Measurements from ENCODE around the gene OLA1. TPM values are rescaled to one million over a fixed set of nuclear protein-coding genes. Genes with fewer than 3 reads are reported as not detected.

Gene OLA1
- total RNA-seq, 1 experiment from 2014 or later = 87.8 TPM

DNA sequence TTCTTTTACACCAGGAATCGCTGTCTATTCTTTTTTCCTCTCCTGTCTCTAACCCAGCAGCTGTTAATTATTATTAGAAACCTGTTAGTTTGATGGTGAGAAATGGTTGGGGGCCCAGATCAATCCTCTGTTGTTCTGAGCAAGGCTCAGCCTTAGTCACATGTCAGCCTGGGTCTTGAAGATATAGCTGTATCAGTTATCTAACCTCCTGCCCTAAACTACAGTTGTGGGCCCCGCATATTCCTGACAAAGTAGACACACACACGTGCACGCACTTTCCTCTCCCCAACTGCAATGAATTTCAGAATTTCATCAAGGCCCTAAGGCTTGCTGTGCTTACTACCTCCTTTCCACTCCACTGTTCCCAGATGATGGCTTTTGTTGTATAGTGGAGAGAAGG is 54.6 kb downstream of the OLA1 start:
- in situ Hi-C loops (cut with HindIII; ENCODE audit: low pct_unique_long_range_greater_than_20kb, low sequenced_read_pairs) = no loop called here
- DNase-seq (ENCODE audit: low read depth, low spot score) = no peak

DNA sequence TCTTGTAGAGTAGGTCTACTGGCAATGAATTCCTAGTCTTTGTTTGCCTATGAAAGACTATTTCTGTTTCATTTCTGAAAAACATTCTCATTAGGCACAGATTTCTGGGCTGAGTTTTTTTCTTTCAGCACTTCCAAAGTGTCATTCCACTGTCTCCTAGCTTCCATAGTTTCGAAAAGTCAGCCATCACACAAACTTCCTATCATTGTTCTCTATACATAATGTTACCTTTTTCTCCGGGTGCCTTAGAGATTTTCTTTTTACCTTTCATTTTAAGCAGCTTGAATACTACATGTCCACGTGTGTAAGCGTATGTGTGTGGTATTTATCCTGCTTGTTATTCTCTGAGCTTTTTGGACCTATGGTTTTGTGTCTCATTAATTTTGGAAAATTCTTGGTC is 55.7 kb downstream of the OLA1 start:
- in situ Hi-C loops (cut with HindIII; ENCODE audit: low pct_unique_long_range_greater_than_20kb, low sequenced_read_pairs) = no loop called here
- no peak for DNase-seq (ENCODE audit: low read depth, low spot score)

DNA sequence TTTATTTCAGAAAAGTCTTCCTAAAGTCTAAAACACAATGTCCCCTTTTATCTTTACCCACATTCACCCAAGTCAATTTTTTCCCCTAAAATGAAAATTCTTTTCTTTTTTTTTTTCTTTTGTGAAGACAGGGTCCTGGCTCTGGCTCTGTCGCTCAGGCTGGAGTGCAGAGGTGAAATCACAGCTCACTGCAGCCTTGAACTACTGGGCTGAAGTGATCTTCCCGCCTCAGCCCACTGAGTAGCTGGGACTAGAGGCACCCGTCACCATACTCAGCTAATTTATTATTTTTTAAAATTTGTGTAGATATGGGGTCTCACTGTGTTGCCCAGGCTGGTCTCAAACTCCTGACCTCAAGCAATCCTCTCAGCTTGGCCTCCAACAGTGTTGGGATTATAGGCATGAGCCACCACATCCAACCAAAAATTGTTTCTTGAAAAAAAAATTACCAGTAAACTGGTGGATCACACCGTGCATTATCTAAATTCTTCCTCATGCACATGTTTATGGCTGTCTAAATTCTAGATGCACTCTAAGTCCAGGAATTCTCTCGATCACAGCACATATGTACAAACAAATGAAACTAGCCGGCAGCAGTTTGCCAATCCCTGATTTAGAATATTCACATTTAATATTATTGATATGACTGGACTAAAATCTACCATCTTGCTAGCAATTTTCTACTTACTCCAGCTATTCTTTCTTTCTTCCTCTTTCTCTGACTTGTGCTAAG is 56.8 kb downstream of the OLA1 start:
- in situ Hi-C loops (cut with HindIII; ENCODE audit: low pct_unique_long_range_greater_than_20kb, low sequenced_read_pairs) = no loop called here
- DNase-seq (ENCODE audit: low read depth, low spot score) = no peak

DNA sequence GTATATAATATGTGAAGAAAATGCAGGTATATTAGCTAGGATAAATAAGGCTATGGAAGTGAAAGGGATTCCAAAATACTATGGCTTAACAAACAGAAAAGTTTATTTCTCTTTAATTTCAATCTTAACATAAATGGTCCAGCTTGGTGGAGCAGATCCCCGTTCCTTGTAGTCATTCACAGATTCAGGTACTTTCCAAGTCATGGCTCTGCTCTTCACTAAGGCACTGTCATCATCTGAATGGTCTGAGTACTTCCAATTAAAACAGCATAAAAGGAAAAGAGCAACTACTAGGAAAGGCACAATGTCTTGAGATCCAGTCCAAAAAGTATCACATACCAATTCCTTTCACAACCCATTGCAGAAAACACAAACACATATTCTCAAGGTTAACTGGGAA is 63.4 kb downstream of the OLA1 start:
- DNase-seq (ENCODE audit: low read depth, low spot score) = no peak
- in situ Hi-C loops (cut with HindIII; ENCODE audit: low pct_unique_long_range_greater_than_20kb, low sequenced_read_pairs) = no loop called here

DNA sequence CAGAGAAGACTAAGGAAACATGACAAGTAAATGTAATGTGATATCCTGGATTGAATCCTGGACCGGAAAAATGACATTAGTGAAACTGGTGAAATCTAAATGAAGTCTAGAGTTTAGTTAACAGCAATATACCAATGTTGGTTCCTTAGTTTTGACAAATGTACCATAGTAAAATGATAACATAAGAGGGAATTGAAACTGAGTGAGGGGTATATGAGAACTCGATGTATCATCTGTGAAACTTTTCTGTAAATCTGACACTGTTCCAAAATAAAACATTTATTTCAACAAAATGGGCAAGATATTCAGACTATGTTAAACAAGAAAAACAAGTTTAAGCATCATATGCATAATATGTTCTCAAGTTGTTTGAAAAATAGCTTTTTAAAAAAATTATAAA is 63.8 kb downstream of the OLA1 start:
- in situ Hi-C loops (cut with HindIII; ENCODE audit: low pct_unique_long_range_greater_than_20kb, low sequenced_read_pairs) = no loop called here
- no peak for DNase-seq (ENCODE audit: low read depth, low spot score)

DNA sequence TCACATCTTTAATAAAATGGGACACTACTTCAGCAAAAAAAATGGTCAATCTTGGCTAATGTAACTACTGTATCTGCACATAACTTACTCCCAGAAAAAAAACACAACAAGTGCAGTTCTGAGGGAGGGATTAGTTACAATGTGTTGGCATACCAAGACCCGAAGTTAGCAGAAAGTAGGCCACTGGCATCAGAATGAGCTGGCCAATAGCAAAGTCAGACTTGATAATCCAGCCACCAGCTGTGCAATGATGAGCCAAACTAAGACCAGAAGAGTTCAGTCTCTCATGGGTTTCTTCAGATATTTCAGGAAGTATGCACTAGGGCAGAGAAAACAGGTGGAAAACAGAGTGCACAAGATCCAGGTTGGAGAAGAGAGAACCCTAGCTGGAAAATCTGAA is 65.3 kb downstream of the OLA1 start:
- in situ Hi-C loops (cut with HindIII; ENCODE audit: low pct_unique_long_range_greater_than_20kb, low sequenced_read_pairs) = no loop called here

DNA sequence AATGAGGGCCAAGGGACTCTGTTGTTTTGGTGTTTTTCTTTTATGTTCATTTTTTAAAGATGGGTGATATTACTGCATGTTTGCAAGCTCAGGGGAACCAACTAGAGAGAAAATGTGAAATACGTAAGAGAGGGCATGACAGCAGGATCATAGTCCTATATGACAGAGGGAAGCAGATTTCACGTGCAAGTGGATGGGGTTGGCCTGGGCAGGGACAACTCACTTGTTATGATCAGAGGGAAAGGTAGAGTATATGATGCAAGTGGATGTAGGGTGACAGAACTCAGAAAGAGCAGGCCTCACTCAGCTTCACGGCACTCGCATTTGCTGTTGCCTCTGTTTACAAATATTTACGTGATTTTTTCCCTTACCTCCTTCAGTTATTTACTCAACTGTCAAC is 67.0 kb downstream of the OLA1 start:
- in situ Hi-C loops (cut with HindIII; ENCODE audit: low pct_unique_long_range_greater_than_20kb, low sequenced_read_pairs) = no loop called here

More for the DNA sequence above, 65.3 kb downstream of the OLA1 start:
- DNase-seq (ENCODE audit: low read depth, low spot score) = no peak

DNA sequence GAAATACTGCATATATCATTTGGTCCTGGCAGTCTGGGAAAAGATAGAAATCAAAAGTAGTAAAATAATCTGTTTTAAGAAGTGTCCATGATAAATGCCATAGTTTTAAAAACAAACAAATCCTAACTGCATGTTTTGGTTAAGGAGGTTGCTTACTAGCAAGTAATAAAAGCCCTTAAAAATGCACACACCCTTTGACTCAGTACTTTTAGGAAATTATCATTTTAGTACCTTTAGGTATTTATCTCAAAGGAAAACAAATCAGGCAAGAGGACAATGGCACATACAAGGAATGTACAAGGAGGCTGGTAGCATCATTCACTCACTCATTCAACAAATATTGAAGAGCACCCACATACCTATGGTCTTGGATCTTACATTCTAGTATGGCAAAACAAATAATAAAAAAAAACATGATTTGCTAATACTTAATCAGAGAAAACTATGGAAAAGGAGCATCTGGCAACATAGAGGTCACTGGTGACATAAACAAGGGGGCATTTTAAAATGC is 67.6 kb downstream of the OLA1 start:
- in situ Hi-C loops (cut with HindIII; ENCODE audit: low pct_unique_long_range_greater_than_20kb, low sequenced_read_pairs) = no loop called here
- no peak for DNase-seq (ENCODE audit: low read depth, low spot score)

More for the DNA sequence above, 67.0 kb downstream of the OLA1 start:
- DNase-seq (ENCODE audit: low read depth, low spot score) = no peak

DNA sequence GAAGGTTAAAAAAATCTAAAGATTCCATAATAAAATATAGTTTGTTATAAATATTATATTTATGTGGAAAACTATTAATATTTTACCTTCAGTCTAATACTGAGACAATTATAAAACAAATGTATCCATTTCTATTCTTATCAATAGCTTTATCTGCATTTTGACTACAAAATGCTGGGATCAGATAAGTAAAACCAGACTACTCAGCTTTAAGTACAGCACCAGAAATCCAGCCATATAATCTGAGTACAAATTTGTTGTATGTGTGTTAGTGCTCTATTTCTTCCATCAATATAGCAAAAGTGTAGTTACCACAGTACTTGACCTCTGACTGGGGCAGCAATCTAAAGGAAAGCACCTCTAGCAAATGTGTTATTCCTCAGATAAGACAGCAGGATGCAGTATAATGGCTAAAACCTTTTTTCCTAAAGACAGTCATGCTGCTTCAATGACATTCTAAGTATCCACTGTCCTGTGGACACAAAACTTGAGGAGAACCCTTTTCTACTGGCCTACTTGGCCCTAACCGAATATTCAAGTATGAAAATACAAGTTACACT is 68.1 kb downstream of the OLA1 start:
- in situ Hi-C loops (cut with HindIII; ENCODE audit: low pct_unique_long_range_greater_than_20kb, low sequenced_read_pairs) = no loop called here
- DNase-seq (ENCODE audit: low read depth, low spot score) = peak; percentile 37

DNA sequence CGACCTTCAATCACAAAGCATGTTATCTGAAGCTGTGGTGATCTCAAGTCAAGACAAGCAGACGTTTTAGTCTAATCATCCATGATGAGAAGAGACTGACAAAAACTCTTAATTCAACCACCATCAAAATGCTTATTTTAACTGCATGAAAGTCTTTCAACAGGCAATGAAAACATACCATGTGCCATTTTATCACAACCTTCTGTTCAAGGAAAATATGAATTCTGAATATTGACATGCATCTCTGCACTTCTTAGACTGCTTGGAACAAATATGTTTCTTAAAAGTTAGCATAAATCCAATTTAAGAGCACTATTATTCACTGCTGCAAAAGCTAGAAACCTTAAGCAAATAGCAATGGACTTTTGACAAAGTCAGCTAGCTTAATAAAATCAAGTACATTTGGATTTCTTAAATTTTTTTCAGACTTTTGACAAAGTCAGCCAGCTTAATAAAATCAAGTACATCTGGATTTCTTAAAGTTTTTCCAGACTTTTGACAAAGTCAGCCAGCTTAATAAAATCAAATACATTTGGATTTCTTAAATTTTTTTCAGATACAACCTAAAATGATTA is 70.9 kb downstream of the OLA1 start:
- in situ Hi-C loops (cut with HindIII; ENCODE audit: low pct_unique_long_range_greater_than_20kb, low sequenced_read_pairs) = no loop called here
- DNase-seq (ENCODE audit: low read depth, low spot score) = no peak

DNA sequence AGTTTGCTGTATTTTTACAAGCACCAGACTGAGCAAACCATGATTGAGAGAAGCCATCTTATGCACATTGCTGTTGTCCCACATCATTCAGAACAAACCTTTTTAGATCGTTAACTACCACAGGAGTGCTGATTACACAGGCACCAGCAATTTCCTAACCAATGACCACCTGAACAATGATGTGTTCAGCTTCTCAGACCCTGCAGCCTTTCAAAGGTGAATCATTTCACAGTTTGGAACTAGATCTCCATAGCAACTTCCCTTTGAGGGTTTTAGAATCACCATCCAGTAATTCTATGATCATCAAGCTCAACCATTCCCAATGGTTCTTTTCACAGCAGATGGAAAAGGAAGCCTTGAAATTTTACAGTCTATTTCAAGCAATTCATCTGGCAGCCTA is 71.4 kb downstream of the OLA1 start:
- in situ Hi-C loops (cut with HindIII; ENCODE audit: low pct_unique_long_range_greater_than_20kb, low sequenced_read_pairs) = no loop called here
- DNase-seq (ENCODE audit: low read depth, low spot score) = no peak

DNA sequence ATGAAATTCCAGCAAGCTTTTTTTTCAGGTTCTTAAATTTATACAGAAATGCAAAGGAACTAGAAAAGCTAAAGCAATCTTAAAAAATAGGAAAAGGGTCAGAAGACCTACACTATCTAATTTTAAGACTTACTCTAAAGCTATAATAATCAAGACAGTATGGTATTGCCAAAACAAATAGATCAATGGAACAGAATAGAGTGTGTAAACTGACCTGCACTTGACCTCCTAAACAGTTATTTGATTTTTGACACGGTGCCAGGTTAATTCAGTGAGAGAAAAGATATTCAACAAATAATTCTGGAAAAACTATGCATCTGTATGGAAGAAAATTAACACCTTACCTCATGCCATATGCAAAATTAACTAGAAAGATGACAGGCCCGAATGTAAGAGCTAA is 73.6 kb downstream of the OLA1 start:
- DNase-seq (ENCODE audit: low read depth, low spot score) = no peak
- in situ Hi-C loops (cut with HindIII; ENCODE audit: low pct_unique_long_range_greater_than_20kb, low sequenced_read_pairs) = no loop called here

DNA sequence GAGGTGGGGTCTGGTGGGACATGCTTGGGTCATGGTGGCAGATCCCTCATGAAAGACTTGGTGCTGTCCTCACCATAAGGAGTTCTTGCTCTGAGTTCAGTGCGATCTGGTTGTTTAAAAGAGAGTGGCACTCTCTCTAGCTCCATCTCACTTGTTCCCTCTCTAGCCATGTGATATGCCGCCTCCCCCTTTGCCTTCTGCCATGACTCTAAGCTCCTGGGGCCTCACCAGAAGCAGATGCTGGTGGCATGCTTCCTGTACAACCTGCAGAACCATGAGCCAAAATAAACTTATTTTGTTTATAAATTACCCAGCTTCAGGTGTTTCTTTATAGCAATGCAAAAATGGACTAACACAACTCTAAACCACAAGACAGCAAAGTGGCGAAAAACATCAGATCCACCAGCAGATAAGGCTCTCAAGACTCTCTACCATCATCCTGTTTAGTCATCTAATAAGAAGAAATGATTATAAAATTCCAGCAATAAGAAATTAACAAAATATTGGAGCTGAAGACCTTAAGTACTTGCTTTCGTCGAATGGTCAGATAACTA is 75.5 kb downstream of the OLA1 start:
- DNase-seq (ENCODE audit: low read depth, low spot score) = no peak
- in situ Hi-C loops (cut with HindIII; ENCODE audit: low pct_unique_long_range_greater_than_20kb, low sequenced_read_pairs) = no loop called here

DNA sequence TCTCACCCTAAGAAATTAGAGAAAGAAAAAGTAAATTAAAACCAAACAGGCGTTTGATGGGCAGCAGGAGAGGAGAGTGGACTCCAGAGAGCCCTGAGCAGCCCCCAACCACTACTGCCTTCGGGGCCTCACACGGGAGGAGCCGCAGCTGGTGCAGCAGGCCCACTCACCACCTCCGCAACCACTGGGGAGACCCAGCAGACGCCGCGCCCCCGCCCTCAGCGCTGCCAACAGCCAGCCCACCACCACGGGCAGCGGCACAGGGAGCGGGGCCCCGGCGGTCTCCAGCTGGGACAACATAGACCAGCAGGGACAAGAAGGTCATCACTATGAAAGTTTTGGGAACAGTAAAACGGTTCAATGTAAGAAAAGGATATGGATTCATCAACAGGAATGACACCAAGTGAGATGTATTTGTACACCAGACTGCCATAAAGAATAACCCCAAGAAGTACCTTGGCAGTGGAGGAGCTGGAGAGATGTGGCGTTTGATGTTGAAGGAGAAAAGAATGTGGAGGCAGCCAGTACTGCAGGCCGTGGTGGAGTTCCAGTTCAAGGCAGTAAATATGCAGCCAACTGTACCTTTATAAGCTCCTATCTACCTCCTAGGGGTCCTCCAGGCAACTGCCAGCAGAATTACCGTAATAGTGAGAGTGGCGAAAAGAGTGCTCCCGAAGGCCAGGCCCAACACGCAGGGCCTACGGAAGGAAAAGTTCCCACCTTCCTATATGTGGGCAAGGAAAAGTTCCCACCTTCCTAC is 76.5 kb downstream of the OLA1 start:
- DNase-seq (ENCODE audit: low read depth, low spot score) = no peak
- in situ Hi-C loops (cut with HindIII; ENCODE audit: low pct_unique_long_range_greater_than_20kb, low sequenced_read_pairs) = no loop called here

DNA sequence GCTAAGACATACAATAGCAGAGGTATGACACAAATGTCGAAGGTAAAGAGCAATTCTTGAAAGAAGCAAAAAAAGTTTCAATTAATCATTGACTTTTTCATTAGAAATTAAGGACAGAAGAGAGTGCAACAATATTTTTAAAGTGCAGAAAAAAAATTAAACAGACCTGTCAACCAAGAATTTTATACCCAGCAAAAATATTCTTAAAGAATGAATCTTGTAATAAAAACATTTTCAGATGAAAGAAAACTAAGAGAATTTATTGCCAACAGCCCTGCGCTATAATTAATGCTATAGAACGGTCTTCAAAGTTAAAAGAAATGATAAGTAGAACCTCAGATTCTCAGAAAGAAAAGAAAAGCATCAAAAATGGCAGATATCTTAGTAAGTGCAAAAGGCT is 79.0 kb downstream of the OLA1 start:
- DNase-seq (ENCODE audit: low read depth, low spot score) = no peak
- in situ Hi-C loops (cut with HindIII; ENCODE audit: low pct_unique_long_range_greater_than_20kb, low sequenced_read_pairs) = no loop called here

DNA sequence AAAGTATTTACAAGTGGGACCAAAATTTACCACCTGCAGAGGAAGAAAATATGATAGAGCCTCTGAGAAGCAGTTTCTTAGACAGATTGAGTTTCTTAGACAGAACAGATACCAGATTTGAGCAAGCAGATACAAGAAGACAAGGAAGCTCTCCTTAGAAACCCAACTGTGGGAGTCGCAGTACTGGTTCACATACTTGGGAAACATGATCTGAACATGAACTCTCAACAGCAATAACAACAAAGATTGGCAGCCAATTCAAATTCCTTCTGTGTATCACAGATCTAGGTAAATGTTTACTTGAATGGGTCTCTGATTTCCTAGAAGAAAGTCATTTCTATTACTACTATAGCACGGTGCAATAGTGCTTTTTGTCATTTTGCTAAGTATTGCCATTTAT is 82.1 kb downstream of the OLA1 start:
- no peak for DNase-seq (ENCODE audit: low read depth, low spot score)
- in situ Hi-C loops (cut with HindIII; ENCODE audit: low pct_unique_long_range_greater_than_20kb, low sequenced_read_pairs) = no loop called here

DNA sequence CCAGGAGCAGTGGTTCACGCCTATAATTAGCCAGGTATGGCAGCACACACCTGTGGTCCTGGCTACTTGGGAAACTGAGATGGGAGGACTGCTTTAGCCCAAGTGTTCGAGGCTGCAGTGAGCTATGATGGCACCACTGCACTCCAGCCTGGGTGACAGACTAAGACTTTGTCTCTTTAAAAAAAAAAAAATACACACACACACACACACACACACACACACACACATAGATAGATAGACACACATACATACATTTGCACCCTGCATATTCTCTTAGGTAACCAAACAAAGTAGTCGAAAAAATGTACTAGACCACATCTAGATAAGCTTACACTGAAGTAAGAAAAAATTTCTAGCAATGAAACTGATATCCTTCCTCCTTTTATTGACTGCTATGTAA is 86.8 kb downstream of the OLA1 start:
- in situ Hi-C loops (cut with HindIII; ENCODE audit: low pct_unique_long_range_greater_than_20kb, low sequenced_read_pairs) = no loop called here

DNA sequence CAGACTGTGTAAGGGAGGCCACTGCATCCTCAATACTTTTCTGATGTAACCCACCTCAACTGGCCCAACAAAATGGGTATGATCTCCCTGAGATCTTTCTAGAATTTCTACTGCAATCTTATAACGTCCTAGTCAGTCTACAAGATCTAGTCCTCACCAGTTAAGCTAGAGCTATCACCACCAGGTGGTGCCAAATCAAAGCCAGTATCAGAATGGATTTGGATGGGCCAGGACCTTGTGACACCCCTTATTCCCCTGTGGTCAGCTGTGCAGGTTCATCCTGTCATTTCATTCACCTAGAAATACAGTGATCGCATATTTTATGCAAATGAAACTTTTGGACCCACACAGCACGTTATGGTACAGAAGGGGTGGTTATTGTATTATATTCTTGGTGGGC is 90.3 kb downstream of the OLA1 start:
- in situ Hi-C loops (cut with HindIII; ENCODE audit: low pct_unique_long_range_greater_than_20kb, low sequenced_read_pairs) = no loop called here
- DNase-seq (ENCODE audit: low read depth, low spot score) = peak; percentile 80

More for the DNA sequence above, 86.8 kb downstream of the OLA1 start:
- DNase-seq (ENCODE audit: low read depth, low spot score) = no peak
